Measurements from ENCODE around the gene CALCOCO2. TPM values are rescaled to one million over a fixed set of nuclear protein-coding genes. Genes with fewer than 3 reads are reported as not detected.

CALCOCO2 gene
- total and polyA plus RNA-seq, 2 of the 13 experiments (the other 11 are each of a cell fraction or from before 2014, with no cell fraction given), result 72.9 to 111 TPM

GRCh38 chr17:48830840-48831548 is at the start of gene CALCOCO2 (continued):
- no peak; the same call in 1 of the 2 replicates for TF ChIP-seq SOX5 (CRISPR knock-in tag; IDR thresholded peaks at IDR 0.05; ENCODE audit: borderline replicate concordance)
- peak; percentile 91 for TF ChIP-seq POLR2AphosphoS5 (IDR thresholded peaks at IDR 0.05; ENCODE audit: low read depth, low read length)
- TF ChIP-seq, protein P1, sequence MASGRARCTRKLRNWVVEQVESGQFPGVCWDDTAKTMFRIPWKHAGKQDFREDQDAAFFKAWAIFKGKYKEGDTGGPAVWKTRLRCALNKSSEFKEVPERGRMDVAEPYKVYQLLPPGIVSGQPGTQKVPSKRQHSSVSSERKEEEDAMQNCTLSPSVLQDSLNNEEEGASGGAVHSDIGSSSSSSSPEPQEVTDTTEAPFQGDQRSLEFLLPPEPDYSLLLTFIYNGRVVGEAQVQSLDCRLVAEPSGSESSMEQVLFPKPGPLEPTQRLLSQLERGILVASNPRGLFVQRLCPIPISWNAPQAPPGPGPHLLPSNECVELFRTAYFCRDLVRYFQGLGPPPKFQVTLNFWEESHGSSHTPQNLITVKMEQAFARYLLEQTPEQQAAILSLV (CRISPR knock-in tag; IDR thresholded peaks at IDR 0.05; ENCODE audit: borderline replicate concordance), result peak; percentile 45; the same call in 1 of the 2 replicates
- TF ChIP-seq ZZZ3 (CRISPR knock-in tag; IDR thresholded peaks at IDR 0.05; ENCODE audit: borderline replicate concordance), result peak; percentile 28; the same call in 1 of the 2 replicates
- TF ChIP-seq RNF2 (conservative IDR thresholded peaks at IDR 0.05; ENCODE audit: low read depth), result peak; percentile 51; the same call in 1 of the 2 replicates
- TF ChIP-seq CEBPG (CRISPR knock-in tag; IDR thresholded peaks at IDR 0.05), result peak; percentile 92
- TF ChIP-seq NFYC (CRISPR knock-in tag; IDR thresholded peaks at IDR 0.05), result peak; percentile 36; the same call in 1 of the 2 replicates
- TF ChIP-seq, protein P2, sequence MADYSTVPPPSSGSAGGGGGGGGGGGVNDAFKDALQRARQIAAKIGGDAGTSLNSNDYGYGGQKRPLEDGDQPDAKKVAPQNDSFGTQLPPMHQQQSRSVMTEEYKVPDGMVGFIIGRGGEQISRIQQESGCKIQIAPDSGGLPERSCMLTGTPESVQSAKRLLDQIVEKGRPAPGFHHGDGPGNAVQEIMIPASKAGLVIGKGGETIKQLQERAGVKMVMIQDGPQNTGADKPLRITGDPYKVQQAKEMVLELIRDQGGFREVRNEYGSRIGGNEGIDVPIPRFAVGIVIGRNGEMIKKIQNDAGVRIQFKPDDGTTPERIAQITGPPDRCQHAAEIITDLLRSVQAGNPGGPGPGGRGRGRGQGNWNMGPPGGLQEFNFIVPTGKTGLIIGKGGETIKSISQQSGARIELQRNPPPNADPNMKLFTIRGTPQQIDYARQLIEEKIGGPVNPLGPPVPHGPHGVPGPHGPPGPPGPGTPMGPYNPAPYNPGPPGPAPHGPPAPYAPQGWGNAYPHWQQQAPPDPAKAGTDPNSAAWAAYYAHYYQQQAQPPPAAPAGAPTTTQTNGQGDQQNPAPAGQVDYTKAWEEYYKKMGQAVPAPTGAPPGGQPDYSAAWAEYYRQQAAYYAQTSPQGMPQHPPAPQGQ (CRISPR knock-in tag; IDR thresholded peaks at IDR 0.05; ENCODE audit: borderline replicate concordance), result 0 out of 2 replicates have a peak, but pooled peaks have one; percentile 64
- TF ChIP-seq NAIF1 (CRISPR knock-in tag; IDR thresholded peaks at IDR 0.05; ENCODE audit: borderline replicate concordance), result no peak
- TF ChIP-seq CEBPB (IDR thresholded peaks at IDR 0.05; ENCODE audit: borderline replicate concordance, low read depth, low read length), result peak; percentile 96
- peak; percentile 81 for TF ChIP-seq HNRNPLL (IDR thresholded peaks at IDR 0.05; ENCODE audit: low read depth, low read length, poor library complexity, severe bottlenecking)
- TF ChIP-seq MXD4 (CRISPR knock-in tag; IDR thresholded peaks at IDR 0.05), result peak; percentile 68
- TF ChIP-seq HMG20A (CRISPR knock-in tag; IDR thresholded peaks at IDR 0.05; ENCODE audit: borderline replicate concordance), result 0 out of 2 replicates have a peak, but pooled peaks have one; percentile 20
- TF ChIP-seq ZNF724P (CRISPR knock-in tag; IDR thresholded peaks at IDR 0.05; ENCODE audit: borderline replicate concordance), result peak; percentile 71; the same call in 1 of the 2 replicates
- no peak for TF ChIP-seq HHEX (CRISPR knock-in tag; IDR thresholded peaks at IDR 0.05)
- TF ChIP-seq, protein P3, sequence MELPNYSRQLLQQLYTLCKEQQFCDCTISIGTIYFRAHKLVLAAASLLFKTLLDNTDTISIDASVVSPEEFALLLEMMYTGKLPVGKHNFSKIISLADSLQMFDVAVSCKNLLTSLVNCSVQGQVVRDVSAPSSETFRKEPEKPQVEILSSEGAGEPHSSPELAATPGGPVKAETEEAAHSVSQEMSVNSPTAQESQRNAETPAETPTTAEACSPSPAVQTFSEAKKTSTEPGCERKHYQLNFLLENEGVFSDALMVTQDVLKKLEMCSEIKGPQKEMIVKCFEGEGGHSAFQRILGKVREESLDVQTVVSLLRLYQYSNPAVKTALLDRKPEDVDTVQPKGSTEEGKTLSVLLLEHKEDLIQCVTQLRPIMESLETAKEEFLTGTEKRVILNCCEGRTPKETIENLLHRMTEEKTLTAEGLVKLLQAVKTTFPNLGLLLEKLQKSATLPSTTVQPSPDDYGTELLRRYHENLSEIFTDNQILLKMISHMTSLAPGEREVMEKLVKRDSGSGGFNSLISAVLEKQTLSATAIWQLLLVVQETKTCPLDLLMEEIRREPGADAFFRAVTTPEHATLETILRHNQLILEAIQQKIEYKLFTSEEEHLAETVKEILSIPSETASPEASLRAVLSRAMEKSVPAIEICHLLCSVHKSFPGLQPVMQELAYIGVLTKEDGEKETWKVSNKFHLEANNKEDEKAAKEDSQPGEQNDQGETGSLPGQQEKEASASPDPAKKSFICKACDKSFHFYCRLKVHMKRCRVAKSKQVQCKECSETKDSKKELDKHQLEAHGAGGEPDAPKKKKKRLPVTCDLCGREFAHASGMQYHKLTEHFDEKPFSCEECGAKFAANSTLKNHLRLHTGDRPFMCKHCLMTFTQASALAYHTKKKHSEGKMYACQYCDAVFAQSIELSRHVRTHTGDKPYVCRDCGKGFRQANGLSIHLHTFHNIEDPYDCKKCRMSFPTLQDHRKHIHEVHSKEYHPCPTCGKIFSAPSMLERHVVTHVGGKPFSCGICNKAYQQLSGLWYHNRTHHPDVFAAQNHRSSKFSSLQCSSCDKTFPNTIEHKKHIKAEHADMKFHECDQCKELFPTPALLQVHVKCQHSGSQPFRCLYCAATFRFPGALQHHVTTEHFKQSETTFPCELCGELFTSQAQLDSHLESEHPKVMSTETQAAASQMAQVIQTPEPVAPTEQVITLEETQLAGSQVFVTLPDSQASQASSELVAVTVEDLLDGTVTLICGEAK (IDR thresholded peaks at IDR 0.05), result no peak
- TF ChIP-seq, protein P3 (CRISPR knock-in tag; IDR thresholded peaks at IDR 0.05), result 0 out of 2 replicates have a peak, but pooled peaks have one; percentile 61
